ENCODE results near the gene PTPRJ.
"Not testable (repeated sequence)": the region's sequence is repeated elsewhere in the genome, so short reads cannot be mapped to it uniquely, and the experiment has no call there.

The PTPRJ gene

GRCh38 chr11:47948137-47948536, 32.2 kb upstream of the PTPRJ start:
- peaks cover 20% of the 10 kb centered on the region for H3K4me1 ChIP-seq (ENCODE audit: insufficient read depth, low read length)
- H3K9ac ChIP-seq (ENCODE audit: low read depth, low read length): no peak overlapping the region
- no peaks in the 10 kb centered on the region for H3K27me3 ChIP-seq (ENCODE audit: insufficient read depth, low read length)
- H3K9me3 ChIP-seq (ENCODE audit: insufficient read depth, low read depth, low read length): no peaks in the 10 kb centered on the region
- H3K4me3 ChIP-seq (ENCODE audit: low read length): no peak overlapping the region
- 70% methylated on average over 2 of the region's 3 CpGs for WGBS
- no peaks in the 10 kb centered on the region for H3K36me3 ChIP-seq (ENCODE audit: insufficient read depth, low read length)
- no peak overlapping the region for H3K27ac ChIP-seq (ENCODE audit: low read depth, low read length)

- H3K36me3 ChIP-seq (ENCODE audit: insufficient read depth, low read length); H3K27ac ChIP-seq (ENCODE audit: low read depth, low read length); H3K9me3 ChIP-seq (ENCODE audit: insufficient read depth, low read depth, low read length); H3K9ac ChIP-seq (ENCODE audit: low read depth, low read length); H3K4me3 ChIP-seq (ENCODE audit: low read length); H3K27me3 ChIP-seq (ENCODE audit: insufficient read depth, low read length): not testable (repeated sequence)
- peaks cover 17% of the 10 kb centered on the region for H3K4me1 ChIP-seq (ENCODE audit: insufficient read depth, low read length)
- WGBS: 86% methylated on average over 9 of the region's 9 CpGs
Observed at GRCh38 chr11:47949001-47949675, 31.2 kb upstream of the PTPRJ start.

GRCh38 chr11:47950396-47950795, 30.0 kb upstream of the PTPRJ start:
- no peaks in the 10 kb centered on the region for H3K27me3 ChIP-seq (ENCODE audit: insufficient read depth, low read length)
- peaks cover 8% of the 10 kb centered on the region for H3K4me1 ChIP-seq (ENCODE audit: insufficient read depth, low read length)
- no peak overlapping the region for H3K9ac ChIP-seq (ENCODE audit: low read depth, low read length)
- 90% methylated on average over 4 of the region's 5 CpGs for WGBS
- no peak overlapping the region for H3K27ac ChIP-seq (ENCODE audit: low read depth, low read length)
- H3K4me3 ChIP-seq (ENCODE audit: low read length): no peak overlapping the region
- no peaks in the 10 kb centered on the region for H3K9me3 ChIP-seq (ENCODE audit: insufficient read depth, low read depth, low read length)
- H3K36me3 ChIP-seq (ENCODE audit: insufficient read depth, low read length): no peaks in the 10 kb centered on the region

GRCh38 chr11:47951504-47951903, 28.9 kb upstream of the PTPRJ start:
- not testable (repeated sequence) for H3K9me3 ChIP-seq (ENCODE audit: insufficient read depth, low read depth, low read length); H3K4me3 ChIP-seq (ENCODE audit: low read length); H3K36me3 ChIP-seq (ENCODE audit: insufficient read depth, low read length); H3K27ac ChIP-seq (ENCODE audit: low read depth, low read length); H3K4me1 ChIP-seq (ENCODE audit: insufficient read depth, low read length); H3K27me3 ChIP-seq (ENCODE audit: insufficient read depth, low read length); H3K9ac ChIP-seq (ENCODE audit: low read depth, low read length)
- 95% methylated on average over 12 of the region's 12 CpGs for WGBS

- H3K27ac ChIP-seq (ENCODE audit: low read depth, low read length): no peak overlapping the region
- no peak overlapping the region for H3K4me3 ChIP-seq (ENCODE audit: low read length)
- no peaks in the 10 kb centered on the region for H3K27me3 ChIP-seq (ENCODE audit: insufficient read depth, low read length)
- no peaks in the 10 kb centered on the region for H3K36me3 ChIP-seq (ENCODE audit: insufficient read depth, low read length)
- no peak overlapping the region for H3K9ac ChIP-seq (ENCODE audit: low read depth, low read length)
- H3K9me3 ChIP-seq (ENCODE audit: insufficient read depth, low read depth, low read length): no peaks in the 10 kb centered on the region
- no peaks in the 10 kb centered on the region for H3K4me1 ChIP-seq (ENCODE audit: insufficient read depth, low read length)
- WGBS: 95% methylated on average over 4 of the region's 4 CpGs
Observed at GRCh38 chr11:47955061-47955755, 25.2 kb upstream of the PTPRJ start.

- no peaks in the 10 kb centered on the region for H3K27me3 ChIP-seq (ENCODE audit: insufficient read depth, low read length)
Observed at GRCh38 chr11:47960015-47960414, 20.3 kb upstream of the PTPRJ start.

GRCh38 chr11:47961383-47961782, 19.0 kb upstream of the PTPRJ start:
- Histone ChIP-seq H3K27ac (ENCODE audit: low read depth, low read length) (no peak overlapping the region), H3K9me3 (ENCODE audit: insufficient read depth, low read depth, low read length) (no peaks in the 10 kb centered on the region), H3K9ac (ENCODE audit: low read depth, low read length) (no peak overlapping the region), H3K4me1 (ENCODE audit: insufficient read depth, low read length) (no peaks in the 10 kb centered on the region), H3K36me3 (ENCODE audit: insufficient read depth, low read length) (no peaks in the 10 kb centered on the region), H3K27me3 (ENCODE audit: insufficient read depth, low read length) (no peaks in the 10 kb centered on the region), H3K4me3 (ENCODE audit: low read length) (no peak overlapping the region)
- 89% methylated on average over 5 of the region's 5 CpGs for WGBS

More at GRCh38 chr11:47960015-47960414, 20.3 kb upstream of the PTPRJ start:
- Histone ChIP-seq H3K9me3 (ENCODE audit: insufficient read depth, low read depth, low read length) (no peaks in the 10 kb centered on the region), H3K4me1 (ENCODE audit: insufficient read depth, low read length) (no peaks in the 10 kb centered on the region), H3K27ac (ENCODE audit: low read depth, low read length) (no peak overlapping the region), H3K36me3 (ENCODE audit: insufficient read depth, low read length) (no peaks in the 10 kb centered on the region), H3K9ac (ENCODE audit: low read depth, low read length) (no peak overlapping the region), H3K4me3 (ENCODE audit: low read length) (no peak overlapping the region)
- WGBS: 97% methylated on average over 6 of the region's 6 CpGs

- Histone ChIP-seq H3K27ac (ENCODE audit: low read depth, low read length) (no peak overlapping the region), H3K4me3 (ENCODE audit: low read length) (no peak overlapping the region), H3K4me1 (ENCODE audit: insufficient read depth, low read length) (no peaks in the 10 kb centered on the region), H3K9me3 (ENCODE audit: insufficient read depth, low read depth, low read length) (no peaks in the 10 kb centered on the region), H3K36me3 (ENCODE audit: insufficient read depth, low read length) (no peaks in the 10 kb centered on the region), H3K9ac (ENCODE audit: low read depth, low read length) (no peak overlapping the region), H3K27me3 (ENCODE audit: insufficient read depth, low read length) (no peaks in the 10 kb centered on the region)
- 92% methylated on average over 6 of the region's 6 CpGs for WGBS
Observed at GRCh38 chr11:47964546-47964945, 15.8 kb upstream of the PTPRJ start.

GRCh38 chr11:47967577-47968525, 12.5 kb upstream of the PTPRJ start:
- H3K36me3 ChIP-seq (ENCODE audit: insufficient read depth, low read length): no peaks in the 10 kb centered on the region
- H3K4me1 ChIP-seq (ENCODE audit: insufficient read depth, low read length): no peaks in the 10 kb centered on the region
- no peak overlapping the region for H3K4me3 ChIP-seq (ENCODE audit: low read length)
- no peaks in the 10 kb centered on the region for H3K9me3 ChIP-seq (ENCODE audit: insufficient read depth, low read depth, low read length)
- WGBS: 93% methylated on average over 8 of the region's 9 CpGs
- H3K27me3 ChIP-seq (ENCODE audit: insufficient read depth, low read length): no peaks in the 10 kb centered on the region
- H3K27ac ChIP-seq (ENCODE audit: low read depth, low read length): no peak overlapping the region
- H3K9ac ChIP-seq (ENCODE audit: low read depth, low read length): no peak overlapping the region

- Histone ChIP-seq H3K4me3 (ENCODE audit: low read length) (no peak overlapping the region), H3K9ac (ENCODE audit: low read depth, low read length) (no peak overlapping the region), H3K4me1 (ENCODE audit: insufficient read depth, low read length) (peaks cover 12% of the 10 kb centered on the region), H3K36me3 (ENCODE audit: insufficient read depth, low read length) (no peaks in the 10 kb centered on the region), H3K27ac (ENCODE audit: low read depth, low read length) (no peak overlapping the region), H3K9me3 (ENCODE audit: insufficient read depth, low read depth, low read length) (no peaks in the 10 kb centered on the region), H3K27me3 (ENCODE audit: insufficient read depth, low read length) (no peaks in the 10 kb centered on the region)
- WGBS: 94% methylated on average over 8 of the region's 8 CpGs
Observed at GRCh38 chr11:47969401-47969800, 11.0 kb upstream of the PTPRJ start.

GRCh38 chr11:47971501-47971900, 8.9 kb upstream of the PTPRJ start:
- Histone ChIP-seq H3K9me3 (ENCODE audit: insufficient read depth, low read depth, low read length) (no peaks in the 10 kb centered on the region), H3K4me1 (ENCODE audit: insufficient read depth, low read length) (peaks cover 17% of the 10 kb centered on the region), H3K4me3 (ENCODE audit: low read length) (no peak overlapping the region), H3K9ac (ENCODE audit: low read depth, low read length) (no peak overlapping the region), H3K27me3 (ENCODE audit: insufficient read depth, low read length) (no peaks in the 10 kb centered on the region), H3K36me3 (ENCODE audit: insufficient read depth, low read length) (no peaks in the 10 kb centered on the region), H3K27ac (ENCODE audit: low read depth, low read length) (no peak overlapping the region)
- 90% methylated on average over 4 of the region's 4 CpGs for WGBS
